Spleen (tissue), 11 donors: Measurements from ENCODE around the gene CHKA. TPM values are rescaled to one million over a fixed set of nuclear protein-coding genes. Genes with fewer than 3 reads are reported as not detected.

ENCODE experiments used
- DNase-seq: peaks from one replicate; pipeline ENCODE4 v3.0.0-alpha.2; 2020
- H3K27ac ChIP-seq, 8 donors: fragments of 200-600 bp; sonication (generic) in 7 of 8; 1 replicate in 4 of 8; 2 replicates in 4 of 8; pipeline versions ENCODE4 v1.5.0 to v1.8.0; 2016 to 2021; ENCODE audit warnings: inconsistent platforms in 4 of 8, mild to moderate bottlenecking in 4 of 8, moderate library complexity in 1 of 8
- H3K27me3 ChIP-seq, 7 donors: fragments of 200-600 bp; sonication (generic) in 6 of 7; replicated peaks in 1 of 7; 1 replicate in 4 of 7; 2 replicates in 3 of 7; pipeline versions ENCODE4 v1.5.0 to v1.8.0; 2016 to 2021; ENCODE audit warnings: inconsistent platforms in 3 of 7, mild to moderate bottlenecking in 1 of 7
- H3K36me3 ChIP-seq, 6 donors: fragments of 200-600 bp; sonication (generic) in 5 of 6; 1 replicate in 4 of 6; 2 replicates in 2 of 6; pipeline versions ENCODE4 v1.5.0 to v1.8.0; 2016 to 2021; ENCODE audit warnings: inconsistent platforms in 2 of 6
- H3K4me1 ChIP-seq, 6 donors: fragments of 200-600 bp; sonication (generic) in 5 of 6; 1 replicate in 3 of 6; 2 replicates in 3 of 6; pipeline versions ENCODE4 v1.5.0 to v1.8.0; 2016 to 2021; ENCODE audit warnings: inconsistent platforms in 3 of 6
- H3K4me3 ChIP-seq, 8 donors: fragments of 200-600 bp; sonication (generic) in 7 of 8; 1 replicate in 4 of 8; 2 replicates in 4 of 8; pipeline versions ENCODE4 v1.5.0 to v1.8.0; 2016 to 2021; ENCODE audit warnings: inconsistent platforms in 4 of 8, mild to moderate bottlenecking in 4 of 8, moderate library complexity in 2 of 8
- H3K9me3 ChIP-seq, 8 donors: fragments of 200-600 bp; sonication (generic) in 7 of 8; 1 replicate in 4 of 8; 2 replicates in 4 of 8; pipeline versions ENCODE4 v1.5.0 to v1.8.0; 2016 to 2021; ENCODE audit warnings: inconsistent platforms in 4 of 8
- CTCF ChIP-seq, 11 experiments: fragments of 200-600 bp in 7 of 11; fragments of 450-650 bp in 4 of 11; sonication (generic) in 4 of 11; IDR thresholded peaks in 8 of 11; conservative IDR thresholded peaks in 3 of 11; 1 replicate in 7 of 11; 2 replicates in 4 of 11; pipeline versions ENCODE4 v1.4.0 to v1.8.0; 2016 to 2021; ENCODE audit warnings: antibody characterized with exemption in 11 of 11, inconsistent platforms in 4 of 11, mild to moderate bottlenecking in 1 of 11
- POLR2A ChIP-seq, 3 donors: fragments of 450-650 bp; IDR thresholded peaks; one replicate each; pipeline ENCODE4 v1.5.1; 2017; ENCODE audit warnings: antibody characterized with exemption in 3 of 3, mild to moderate bottlenecking in 1 of 3
- POLR2AphosphoS5 ChIP-seq, 3 donors: sonication (generic); formaldehyde crosslinking; IDR thresholded peaks; one replicate each; pipeline ENCODE4 v1.5.1; 2017; ENCODE audit warnings: antibody characterized with exemption in 3 of 3
- WGBS, 5 donors: extraction: QIAGEN DNeasy Blood & Tissue Kit in 3 of 5; methylation state at CpG; one replicate each; pipeline versions ENCODE4 v1.1.5 to v1.1.7; 2013 to 2018; 5-methylcytosine and 5-hydroxymethylcytosine counted together
- intact Hi-C: fragments of 100-400 bp; cut with DNase I; formaldehyde crosslinking; loops from one replicate; pipeline ENCODE4 v1.15.0; 2023; ENCODE audit warnings: low total_unique reads
- polyA plus RNA-seq, 3 donors: library from polyadenylated mRNA; stranded (reverse); fragments of 200-250 nt; gene quantifications; one replicate each; pipeline ENCODE4 v1.2.1, GENCODE V29; 2013
- total RNA-seq, 7 donors: library from RNA; depleted of rRNA in 3 of 7; stranded (reverse); fragments of >200 nt in 3 of 7; fragmentation: NEBNext Ultra II Directional in 4 of 7; extraction: Animal tissue kit (Norgen Biotek cat#: 25700) in 4 of 7; gene quantifications; one replicate each; pipeline versions ENCODE4 v1.1.0 to v1.2.1, GENCODE V29; 2016 to 2021
- donor health status: healthy with polysubstance abuse.
- donor health status: DM: no; HTN: no; CAD: no; lungs with moderate emphysema.
- donor health status: DM: no; HTN: no; CAD: no.
- donor health status: Bipolar disorder and iron deficiency.
- donor health status: healthy.
- donor health status: DM: no; HTN: no; CAD: no.
- donor health status: DM: yes; HTN: yes; CAD: no.

Gene CHKA
- total and polyA plus RNA-seq, 10 donors = 19.7 to 76.1 (median 33.4) TPM

DNA sequence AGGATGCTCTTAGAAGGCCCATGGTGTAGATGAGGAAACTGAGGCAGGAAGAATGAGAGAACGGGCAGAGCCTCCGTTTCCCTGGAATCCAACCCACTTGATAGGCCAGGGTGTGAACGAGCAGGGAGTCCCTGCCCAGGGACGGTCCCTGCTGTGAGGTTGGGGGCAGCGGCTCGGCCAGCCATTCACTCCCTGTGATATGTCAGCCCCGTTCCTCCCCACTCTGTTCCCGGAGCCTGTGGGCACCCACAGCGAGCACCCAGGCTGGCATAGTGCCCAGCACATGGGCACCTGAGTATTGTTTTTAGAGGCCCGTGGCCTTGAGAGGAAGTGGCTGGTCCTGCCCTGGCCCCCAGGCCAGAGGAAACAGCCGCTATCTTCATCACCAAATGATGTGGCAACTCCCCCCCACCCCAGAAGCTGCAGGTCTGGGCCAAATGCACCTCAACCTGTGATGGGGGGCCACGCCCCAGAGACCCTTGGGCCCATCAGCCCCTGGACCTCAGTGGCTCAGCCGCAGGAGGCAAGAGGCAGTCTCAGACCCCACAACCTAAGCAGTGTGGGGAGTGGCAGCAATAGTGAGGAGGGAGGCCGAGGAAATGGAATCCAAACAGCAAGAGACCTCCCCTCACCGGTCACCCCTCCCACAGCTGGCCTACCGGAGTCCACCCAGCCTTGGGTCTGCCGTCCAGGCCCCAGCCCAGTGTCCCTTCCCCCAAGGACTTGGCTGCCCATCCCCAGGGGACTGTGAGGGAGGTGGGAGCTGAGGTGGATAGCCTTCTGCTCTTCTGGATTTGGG is 108.9 kb downstream of the CHKA start:
- Histone ChIP-seq H3K36me3 (peaks cover 0 to 30% (median 0%) of the 10 kb centered on the region in 6 donors), H3K4me1 (peaks cover 11 to 84% (median 65%) of the 10 kb centered on the region in 6 donors), H3K27ac (peak overlapping the region in 7 of 8 donors; percentile 51 to 93 (median 91)), H3K27me3 (peaks cover 0 to 5% (median 0%) of the 10 kb centered on the region in 7 donors), H3K4me3 (peak overlapping the region in 1 of 8 donors; percentile 65), H3K9me3 (no peaks in the 10 kb centered on the region)
- WGBS, 5 donors = 52 to 75% (median 58%) methylated on average over 16 to 17 of the region's 17 CpGs
- intact Hi-C loops = no loop called here
- DNase-seq = no peak
- TF ChIP-seq CTCF (IDR thresholded peaks at IDR 0.05 in 8 of 11, conservative IDR thresholded peaks at IDR 0.05 in 3 of 11) (no peak), POLR2A (IDR thresholded peaks at IDR 0.05) (no peak), POLR2AphosphoS5 (IDR thresholded peaks at IDR 0.05) (no peak)

- no peak for DNase-seq
- Histone ChIP-seq H3K27ac (peak overlapping the region; percentile 63 to 93 (median 90)), H3K4me3 (peak overlapping the region in 6 of 8 donors; percentile 28 to 65 (median 34)), H3K36me3 (peaks cover 0 to 21% (median 0%) of the 10 kb centered on the region in 6 donors), H3K4me1 (peaks cover 11 to 88% (median 67%) of the 10 kb centered on the region in 6 donors), H3K27me3 (peaks cover 0 to 5% (median 0%) of the 10 kb centered on the region in 7 donors), H3K9me3 (no peaks in the 10 kb centered on the region)
- intact Hi-C loops = no loop called here
- TF ChIP-seq POLR2A (IDR thresholded peaks at IDR 0.05) (no peak), POLR2AphosphoS5 (IDR thresholded peaks at IDR 0.05) (no peak), CTCF (IDR thresholded peaks at IDR 0.05 in 8 of 11, conservative IDR thresholded peaks at IDR 0.05 in 3 of 11) (no peak)
- WGBS, 5 donors = 58 to 66% (median 63%) methylated on average over 14 to 16 of the region's 16 CpGs
Measured at GRCh38 chr11:68011051-68011943, 109.9 kb downstream of the CHKA start.

GRCh38 chr11:68010090-68011041 is 110.8 kb downstream of the CHKA start, which contains the start of gene ALDH3B1:
ALDH3B1 (plus strand) TSS chr11:68010327; CDS start chr11:68015298, 4,971 bp downstream.
- H3K27me3 ChIP-seq = peaks cover 0 to 5% (median 0%) of the 10 kb centered on the region in 7 donors
- DNase-seq = peak; percentile 93
- intact Hi-C loops = no loop called here
- H3K4me3 ChIP-seq = peak within 1 kb of the TSS in 6 of 8 donors; percentile 28 to 65 (median 34)
- H3K4me1 ChIP-seq = peaks cover 11 to 97% (median 72%) of the 10 kb centered on the region in 6 donors
- no peaks in the 10 kb centered on the region for H3K9me3 ChIP-seq
- peaks cover 0 to 12% (median 0%) of the 10 kb centered on the region in 6 donors for H3K36me3 ChIP-seq
- TF ChIP-seq CTCF (IDR thresholded peaks at IDR 0.05 in 8 of 11, conservative IDR thresholded peaks at IDR 0.05 in 3 of 11) (no peak), POLR2A (IDR thresholded peaks at IDR 0.05) (peak in 1 of 3 donors; percentile 7), POLR2AphosphoS5 (IDR thresholded peaks at IDR 0.05) (peak; percentile 84 to 88 (median 86))
- WGBS, 5 donors = 23 to 41% (median 29%) methylated on average over 22 to 33 of the region's 33 CpGs
- H3K27ac ChIP-seq = peak within 1 kb of the TSS; percentile 63 to 93 (median 90)
